ENCODE measurements around the gene MAP9.
"Not testable (repeated sequence)": the region's sequence is repeated elsewhere in the genome, so short reads cannot be mapped to it uniquely, and the experiment has no call there.

MAP9 gene

GRCh38 chr4:155376387-155377268, at the start of gene MAP9:
TSS of gene MAP9 (minus strand) at chr4:155376965. CDS start at chr4:155375850, 1,115 bp downstream.
- DNase-seq = no peak

GRCh38 chr4:155424778-155425177, 48.0 kb upstream of the MAP9 start:
- DNase-seq = not testable (repeated sequence)

GRCh38 chr4:155423671-155424070, 46.9 kb upstream of the MAP9 start:
- no peak for DNase-seq

- DNase-seq = no peak
Measured at GRCh38 chr4:155419266-155419665, 42.5 kb upstream of the MAP9 start.

GRCh38 chr4:155415662-155416061, 38.9 kb upstream of the MAP9 start:
- no peak for DNase-seq

GRCh38 chr4:155413451-155413850, 36.7 kb upstream of the MAP9 start:
- DNase-seq = no peak

GRCh38 chr4:155411546-155411945, 34.8 kb upstream of the MAP9 start:
- DNase-seq = no peak

- no peak for DNase-seq
Measured at GRCh38 chr4:155408796-155409195, 32.0 kb upstream of the MAP9 start.

- DNase-seq = no peak
Measured at GRCh38 chr4:155407480-155407879, 30.7 kb upstream of the MAP9 start.

- DNase-seq = no peak
Measured at GRCh38 chr4:155405059-155405458, 28.3 kb upstream of the MAP9 start.

- DNase-seq = no peak
Measured at GRCh38 chr4:155403886-155404285, 27.1 kb upstream of the MAP9 start.

- no peak for DNase-seq
Measured at GRCh38 chr4:155402941-155403340, 26.2 kb upstream of the MAP9 start.

- DNase-seq = no peak
Measured at GRCh38 chr4:155400893-155401292, 24.1 kb upstream of the MAP9 start.

GRCh38 chr4:155399974-155400697, 23.4 kb upstream of the MAP9 start:
- DNase-seq = no peak

- DNase-seq = no peak
Measured at GRCh38 chr4:155392481-155393184, 15.9 kb upstream of the MAP9 start.

- no peak for DNase-seq
Measured at GRCh38 chr4:155391932-155392331, 15.2 kb upstream of the MAP9 start.

GRCh38 chr4:155388162-155388561, 11.4 kb upstream of the MAP9 start:
- DNase-seq = no peak

- DNase-seq = no peak
Measured at GRCh38 chr4:155383541-155383940, 6.8 kb upstream of the MAP9 start.

- no peak for DNase-seq
Measured at GRCh38 chr4:155377276-155377675, 511 bp upstream of the MAP9 start.

- no peak for DNase-seq
Measured at GRCh38 chr4:155371432-155372043, 5.2 kb downstream of the MAP9 start.

GRCh38 chr4:155367608-155368007, 9.2 kb downstream of the MAP9 start:
- DNase-seq = no peak

- no peak for DNase-seq
Measured at GRCh38 chr4:155353923-155354540, 22.7 kb downstream of the MAP9 start.

GRCh38 chr4:155342142-155342541, 34.6 kb downstream of the MAP9 start:
- no peak for DNase-seq

All from SIG-M5 (cell line).